Motor neuron (in vitro differentiated cells): Measurements from ENCODE around the gene GRP. TPM values are rescaled to one million over a fixed set of nuclear protein-coding genes. Genes with fewer than 3 reads are reported as not detected.

Experiments used
- ATAC-seq, 8 experiments: fragments of 200-7000 bp; cut with Tn5 transposase; replicated peaks in 6 of 8; 2 replicates each; pipeline ENCODE4 v1.8.0; 2021; ENCODE audit warnings: mild to moderate bottlenecking in 8 of 8, moderate library complexity in 8 of 8
- H3K27ac ChIP-seq, 2 donors: fragments of 250-450 bp; sonication (Bioruptor Pico); 2 replicates each; pipeline ENCODE4 v1.9.0; 2021; ENCODE audit warnings: antibody characterized with exemption in 2 of 2, mild to moderate bottlenecking in 2 of 2, moderate library complexity in 1 of 2
- H3K4me1 ChIP-seq, 2 donors: fragments of 250-450 bp; sonication (Bioruptor Pico); replicated peaks in 1 of 2; 2 replicates each; pipeline ENCODE4 v1.6.1; 2021; ENCODE audit warnings: antibody characterized with exemption in 2 of 2, mild to moderate bottlenecking in 2 of 2, moderate library complexity in 1 of 2
- H3K4me3 ChIP-seq, 5 donors: fragments of 250-450 bp; sonication (Bioruptor Pico); 2 replicates each; pipeline ENCODE4 v1.9.0; 2021; ENCODE audit warnings: antibody characterized with exemption in 5 of 5, mild to moderate bottlenecking in 5 of 5, moderate library complexity in 4 of 5
- WGBS, 10 experiments: fragments of 450-650 bp; shearing (Covaris generic); methylation state at CpG; one replicate each; pipeline ENCODE4 v1.0.0; 2022; 5-methylcytosine and 5-hydroxymethylcytosine counted together
- in situ Hi-C, 9 experiments: fragments of 400-800 bp; cut with MboI; loops; one replicate each; pipeline ENCODE4 v1.15.0; 2021; ENCODE audit warnings: low sequenced_read_pairs in 9 of 9, low pct_unique_long_range_greater_than_20kb in 2 of 9; ENCODE audit not compliant: unreplicated experiment in 9 of 9
- total RNA-seq, 8 experiments: library from RNA; unstranded; fragments of 300-600 nt; gene quantifications; 2 replicates each; pipeline versions ENCODE4 v1.2.3 to v1.2.4, GENCODE V29; 2022

The GRP gene
- total RNA-seq, 8 experiments from 2014 or later: 2.2 TPM; not detected in 7

DNA sequence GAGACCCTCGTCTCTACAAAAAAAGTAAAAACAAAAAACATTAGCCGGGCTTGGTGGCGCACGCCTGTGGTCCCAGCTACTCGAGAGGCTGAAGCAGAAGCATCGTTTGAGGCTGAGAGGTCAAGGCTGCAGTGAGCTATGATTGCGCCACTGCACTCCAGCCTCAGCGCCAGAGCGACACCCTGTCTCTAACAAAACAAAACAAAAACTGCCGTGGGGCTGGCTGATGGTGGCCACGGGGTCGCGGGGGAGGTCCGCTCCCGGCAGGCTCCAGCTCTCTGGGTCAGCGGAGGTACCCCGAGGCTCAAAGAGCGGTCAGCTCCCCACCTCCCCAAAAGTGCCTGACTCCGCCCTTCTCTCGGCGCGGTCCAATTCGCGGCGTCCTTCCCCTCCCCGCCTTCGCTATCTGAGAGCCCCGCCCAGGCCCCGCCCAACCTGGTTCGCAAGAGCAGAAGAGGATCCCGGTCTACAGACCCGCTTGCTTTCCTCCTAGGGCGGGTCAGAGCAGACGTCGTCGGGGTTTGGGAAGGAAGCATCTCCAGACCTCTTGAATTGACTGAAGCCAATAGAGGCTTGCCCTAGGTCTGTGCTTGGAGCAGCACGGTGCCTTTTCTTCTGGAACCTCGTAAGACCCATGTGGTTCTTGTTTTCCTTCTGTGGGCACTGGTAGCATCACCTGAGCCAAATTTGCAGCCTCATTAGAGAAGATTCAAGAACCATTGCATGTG is 45.5 kb downstream of the GRP start:
- 0 to 17% (median 0%) methylated on average over 1 to 14 of the region's 38 CpGs; no CpG with 5 or more reads in 3 of the 10 experiments for WGBS, 10 experiments
- ATAC-seq: peak in 2 of 8 experiments; percentile 19 to 74

DNA sequence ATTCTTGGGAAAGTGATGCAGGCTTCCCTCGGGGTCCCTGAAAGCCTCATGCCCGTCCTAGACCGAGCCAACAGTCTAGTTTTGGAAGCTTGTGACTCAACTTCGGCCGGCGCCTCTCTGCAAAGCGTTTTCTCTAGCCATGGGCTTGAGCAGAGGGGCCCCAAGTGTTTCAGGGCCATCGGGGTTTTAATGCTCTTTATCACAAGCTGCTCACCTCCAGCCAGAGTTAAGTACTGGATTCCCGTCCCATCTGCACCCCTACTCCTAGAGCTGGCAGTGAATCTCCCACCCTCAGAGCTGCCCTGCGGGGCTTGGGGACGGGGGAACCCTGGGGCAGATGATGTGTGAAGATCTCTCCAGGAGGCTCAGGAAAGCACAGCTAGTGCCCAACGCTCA is 46.0 kb downstream of the GRP start:
- in situ Hi-C loops: no loop called here
- H3K4me3 ChIP-seq: no peak overlapping the region
- ATAC-seq: no peak
- peaks cover 0 to 4% of the 10 kb centered on the region in 2 donors for H3K4me1 ChIP-seq
- 0 to 82% (median 10%) methylated on average over 1 to 10 of the region's 12 CpGs; no CpG with 5 or more reads in 6 of the 10 experiments for WGBS, 10 experiments
- no peak overlapping the region for H3K27ac ChIP-seq

More for the DNA sequence above, 45.5 kb downstream of the GRP start:
- in situ Hi-C loops: no loop called here
- H3K4me3 ChIP-seq: no peak overlapping the region
- peaks cover 0 to 4% of the 10 kb centered on the region in 2 donors for H3K4me1 ChIP-seq
- H3K27ac ChIP-seq: no peak overlapping the region

DNA sequence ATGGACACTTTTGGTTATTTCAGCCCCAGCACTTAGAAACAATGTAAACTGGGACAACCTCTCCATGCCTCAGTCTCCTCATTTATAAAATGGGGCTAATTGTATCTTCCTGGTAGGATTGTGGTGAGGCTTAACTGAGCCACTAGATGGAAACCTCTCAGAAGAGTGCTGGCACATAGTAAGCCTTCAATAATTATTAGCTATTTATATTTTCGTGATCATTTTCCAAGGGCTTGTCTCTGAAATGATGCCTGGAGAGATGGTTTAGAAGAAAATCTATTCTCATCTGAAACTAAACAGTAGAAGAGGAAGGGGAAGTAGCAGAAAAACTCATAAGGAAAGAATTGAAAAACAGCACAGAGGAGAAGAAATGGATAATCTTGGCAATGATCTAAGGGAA is 46.5 kb downstream of the GRP start:
- Histone ChIP-seq H3K4me3 (no peak overlapping the region), H3K4me1 (peaks cover 0 to 4% of the 10 kb centered on the region in 2 donors), H3K27ac (no peak overlapping the region)
- 0 to 50% (median 29%) methylated on average over 1 of the region's 1 CpG; no CpG with 5 or more reads in 2 of the 10 experiments for WGBS, 10 experiments
- ATAC-seq: no peak
- in situ Hi-C loops: no loop called here

DNA sequence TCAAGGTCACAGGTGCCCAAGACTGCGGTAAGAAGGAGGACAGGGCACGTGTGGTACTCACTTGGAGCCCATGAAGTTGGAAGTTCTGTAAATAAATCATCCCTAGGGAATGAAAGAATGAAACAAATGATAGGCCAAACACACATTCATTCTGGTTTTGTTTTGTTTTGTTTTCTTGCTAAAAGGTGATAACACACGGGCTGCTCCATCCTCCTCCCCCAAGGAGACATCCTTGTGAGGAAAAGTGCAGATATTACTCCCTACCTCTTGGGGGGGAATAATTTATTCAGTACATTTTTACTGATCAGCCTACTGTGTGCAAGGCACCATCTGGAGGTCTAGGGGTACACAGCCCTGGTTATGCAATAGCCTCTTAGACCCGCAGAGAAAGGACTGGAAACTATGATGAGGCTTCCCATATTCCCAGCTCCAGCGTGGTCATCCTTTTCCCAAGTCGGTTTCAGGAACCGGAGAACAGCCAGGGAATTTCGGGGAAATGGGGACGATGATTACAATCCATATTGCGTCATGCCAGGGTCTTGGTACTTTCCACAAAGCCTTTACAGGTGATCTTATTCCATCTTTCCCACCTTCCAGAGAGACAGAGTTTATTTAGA is 47.0 kb downstream of the GRP start:
- in situ Hi-C loops: no loop called here
- ATAC-seq: no peak
- no peak overlapping the region for H3K4me3 ChIP-seq
- H3K27ac ChIP-seq: no peak overlapping the region
- 0 to 42% (median 20%) methylated on average over 1 to 9 of the region's 10 CpGs for WGBS, 10 experiments
- H3K4me1 ChIP-seq: peaks cover 0 to 4% of the 10 kb centered on the region in 2 donors

DNA sequence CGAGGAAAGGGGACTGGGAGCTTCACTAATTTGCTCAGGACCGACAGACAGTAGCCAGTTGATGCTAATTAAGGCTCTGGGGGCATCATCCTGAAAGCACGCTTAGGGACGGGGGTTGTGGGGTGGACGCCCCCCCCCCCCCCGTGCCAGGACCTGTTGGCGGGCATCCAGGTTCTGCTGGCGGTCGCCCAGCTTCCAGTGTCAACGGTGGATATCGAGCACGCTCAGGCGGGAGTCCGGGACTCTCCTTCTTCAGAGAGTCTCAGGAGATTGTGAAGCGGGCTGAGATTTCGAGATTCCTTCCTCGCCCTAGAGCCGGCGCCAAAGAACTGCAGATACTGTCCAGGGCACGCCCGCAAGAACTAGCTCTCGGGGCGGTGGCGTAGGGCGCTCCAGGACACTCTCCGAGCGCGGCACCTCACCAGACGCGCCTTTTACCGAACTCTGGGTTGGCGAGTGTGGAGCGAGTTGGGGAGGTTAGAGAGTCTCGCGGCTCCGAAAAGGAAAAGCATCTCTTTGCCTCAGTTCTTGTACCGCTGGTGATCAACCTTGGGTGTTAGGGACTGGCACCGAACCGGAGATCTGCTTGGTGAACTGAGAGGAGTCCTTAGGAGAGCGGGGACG is 47.7 kb downstream of the GRP start:
- Histone ChIP-seq H3K27ac (no peak overlapping the region), H3K4me3 (no peak overlapping the region), H3K4me1 (peaks cover 0 to 4% of the 10 kb centered on the region in 2 donors)
- peak in 1 of 8 experiments; percentile 28 for ATAC-seq
- 0 to 92% (median 12%) methylated on average over 1 to 15 of the region's 41 CpGs; no CpG with 5 or more reads in 4 of the 10 experiments for WGBS, 10 experiments
- in situ Hi-C loops: no loop called here

DNA sequence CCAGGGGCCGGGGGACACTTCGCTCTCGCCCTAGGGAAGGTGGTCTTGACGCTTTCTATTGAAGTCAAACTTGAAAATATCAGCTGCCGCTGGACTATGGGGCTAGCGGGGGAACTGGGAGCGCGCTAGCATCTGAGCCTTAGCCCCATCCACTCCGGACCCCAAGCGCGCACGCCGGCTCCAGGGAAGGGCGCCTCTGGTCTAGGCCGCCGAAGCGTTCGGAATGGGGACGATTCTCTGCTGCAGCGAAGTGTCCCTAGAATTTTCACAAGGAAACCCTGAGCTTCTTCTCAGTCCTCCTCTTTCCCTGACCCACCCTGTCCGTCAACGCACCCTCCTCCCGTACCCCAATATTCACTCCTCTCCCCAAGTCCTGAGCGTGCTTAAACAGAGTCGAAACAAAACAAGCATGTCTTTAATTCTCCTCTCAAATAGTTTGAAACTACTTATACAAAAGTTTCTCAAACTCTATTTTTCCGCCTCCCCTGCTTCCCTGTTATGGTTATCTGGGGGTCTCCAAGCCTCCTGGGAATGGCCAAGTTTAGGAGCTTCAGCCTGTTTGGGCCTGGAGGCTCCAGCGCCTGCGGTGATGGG is 48.3 kb downstream of the GRP start:
- ATAC-seq: no peak
- no peak overlapping the region for H3K27ac ChIP-seq
- peak overlapping the region in 2 of 5 donors; percentile 26 to 31 for H3K4me3 ChIP-seq
- in situ Hi-C loops: no loop called here
- H3K4me1 ChIP-seq: peaks cover 0 to 4% of the 10 kb centered on the region in 2 donors
- 5 to 100% (median 31%) methylated on average over 1 to 13 of the region's 28 CpGs; no CpG with 5 or more reads in 2 of the 10 experiments for WGBS, 10 experiments

DNA sequence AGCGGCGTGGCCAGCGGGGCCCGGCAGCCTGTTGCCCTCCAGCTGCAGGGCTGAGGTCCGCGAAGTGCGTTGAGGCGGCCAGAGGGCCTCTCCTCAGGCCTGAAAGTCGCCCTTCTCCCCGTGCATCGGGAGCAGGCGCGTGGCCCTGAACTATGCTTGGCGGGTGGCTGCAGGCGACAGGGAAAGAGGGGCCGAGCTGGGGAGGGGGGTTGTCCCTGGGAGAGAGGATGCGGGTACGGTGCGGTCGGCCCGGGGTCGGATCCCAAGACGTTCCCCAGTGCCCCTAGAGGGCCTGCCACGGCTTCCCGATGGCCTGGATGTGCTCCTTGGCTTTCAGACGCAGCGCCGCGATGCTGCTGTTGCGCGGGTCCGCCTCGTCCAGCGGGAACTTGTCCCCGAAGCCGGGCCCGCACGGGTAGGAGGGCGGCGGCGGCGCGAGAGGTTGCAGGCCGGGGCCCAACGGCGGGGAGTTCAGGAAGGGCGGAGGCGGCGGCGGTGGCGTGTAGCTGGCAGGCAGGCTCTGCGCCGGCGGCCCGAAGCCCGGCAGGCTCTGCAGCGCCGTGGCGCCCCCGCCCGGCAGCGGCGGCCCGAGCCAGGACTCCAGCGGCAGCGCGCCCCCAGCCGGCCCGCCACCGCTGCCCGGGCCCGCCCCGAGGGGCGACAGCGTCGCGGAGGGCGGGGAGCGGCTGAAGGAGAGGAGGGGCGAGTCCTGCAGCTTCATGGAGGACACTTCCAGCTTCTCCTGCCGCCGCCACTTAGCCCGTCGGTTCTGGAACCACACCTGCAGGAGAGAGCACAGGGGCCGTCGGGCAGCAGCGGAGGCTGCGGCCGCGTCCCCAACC is 49.0 kb downstream of the GRP start:
- Histone ChIP-seq H3K4me3 (peak overlapping the region; percentile 2 to 31 (median 18)), H3K4me1 (peaks cover 0 to 8% of the 10 kb centered on the region in 2 donors), H3K27ac (no peak overlapping the region)
- ATAC-seq: peak; percentile 66 to 92 (median 87)
- WGBS, 10 experiments: 0 to 48% (median 10%) methylated on average over 2 to 21 of the region's 90 CpGs; no CpG with 5 or more reads in 5 of the 10 experiments
- in situ Hi-C loops: no loop called here

DNA sequence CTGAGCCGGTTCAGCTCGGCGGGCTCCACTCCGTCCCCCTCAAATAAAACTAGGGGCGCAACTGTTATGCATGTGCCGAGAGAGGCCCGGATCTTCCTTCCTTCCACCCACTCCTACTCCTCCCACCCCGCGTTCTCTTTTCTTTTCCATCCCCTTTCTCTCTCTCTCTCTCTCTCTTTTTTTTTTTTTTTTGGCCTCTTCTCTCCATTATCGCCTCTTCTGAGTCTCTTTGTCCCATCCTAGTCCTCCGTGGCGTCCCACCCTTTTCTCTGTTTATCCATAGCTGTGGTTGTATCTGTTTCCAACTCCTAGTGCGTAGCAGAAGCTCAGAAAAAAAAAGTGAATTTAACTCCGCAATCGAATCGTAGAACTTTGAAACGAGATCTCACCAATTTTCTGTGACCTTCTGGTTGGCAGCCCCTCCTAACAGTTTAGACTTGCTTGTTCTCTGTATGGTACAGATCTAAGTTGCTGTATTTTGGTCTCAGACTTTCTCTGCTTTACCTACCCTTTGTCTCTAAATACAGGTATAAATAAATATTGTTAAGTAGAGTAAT is 49.7 kb downstream of the GRP start:
- Histone ChIP-seq H3K4me3 (peak overlapping the region in 3 of 5 donors; percentile 18 to 31 (median 26)), H3K27ac (no peak overlapping the region), H3K4me1 (peaks cover 0 to 8% of the 10 kb centered on the region in 2 donors)
- in situ Hi-C loops: no loop called here
- 2 to 39% (median 7%) methylated on average over 3 to 17 of the region's 17 CpGs; no CpG with 5 or more reads in 1 of the 10 experiments for WGBS, 10 experiments
- ATAC-seq: no peak

DNA sequence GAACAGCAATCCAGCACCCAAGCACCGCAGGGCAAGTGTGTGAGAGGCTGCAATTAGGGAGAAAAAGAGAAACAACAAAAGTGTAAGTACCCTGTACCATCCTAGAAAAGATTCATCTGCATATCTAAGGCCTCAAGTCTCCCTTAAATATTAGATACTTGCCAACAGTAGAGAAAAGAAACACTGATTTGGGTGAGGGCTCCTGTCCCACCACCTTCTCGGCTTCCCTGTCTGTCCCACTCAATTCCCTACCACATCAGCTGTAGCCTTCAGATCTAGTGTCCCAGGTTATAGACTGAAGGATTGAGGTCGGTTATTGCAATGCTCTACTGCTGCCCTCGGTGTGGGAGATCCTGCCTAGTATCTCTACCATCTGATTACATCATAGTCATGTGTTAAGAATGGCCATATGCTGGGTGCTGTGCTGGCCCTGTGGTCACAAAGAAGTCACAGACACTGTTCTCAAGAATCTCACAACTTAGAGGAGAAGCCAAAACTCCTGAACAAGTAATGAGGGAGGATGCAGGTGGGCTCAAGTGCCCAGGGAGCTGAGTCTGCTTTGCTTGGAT is 50.8 kb downstream of the GRP start:
- peaks cover 0 to 8% of the 10 kb centered on the region in 2 donors for H3K4me1 ChIP-seq
- 14 to 83% (median 39%) methylated on average over 1 to 4 of the region's 4 CpGs; no CpG with 5 or more reads in 2 of the 10 experiments for WGBS, 10 experiments
- in situ Hi-C loops: no loop called here
- no peak overlapping the region for H3K4me3 ChIP-seq
- no peak overlapping the region for H3K27ac ChIP-seq
- no peak for ATAC-seq

DNA sequence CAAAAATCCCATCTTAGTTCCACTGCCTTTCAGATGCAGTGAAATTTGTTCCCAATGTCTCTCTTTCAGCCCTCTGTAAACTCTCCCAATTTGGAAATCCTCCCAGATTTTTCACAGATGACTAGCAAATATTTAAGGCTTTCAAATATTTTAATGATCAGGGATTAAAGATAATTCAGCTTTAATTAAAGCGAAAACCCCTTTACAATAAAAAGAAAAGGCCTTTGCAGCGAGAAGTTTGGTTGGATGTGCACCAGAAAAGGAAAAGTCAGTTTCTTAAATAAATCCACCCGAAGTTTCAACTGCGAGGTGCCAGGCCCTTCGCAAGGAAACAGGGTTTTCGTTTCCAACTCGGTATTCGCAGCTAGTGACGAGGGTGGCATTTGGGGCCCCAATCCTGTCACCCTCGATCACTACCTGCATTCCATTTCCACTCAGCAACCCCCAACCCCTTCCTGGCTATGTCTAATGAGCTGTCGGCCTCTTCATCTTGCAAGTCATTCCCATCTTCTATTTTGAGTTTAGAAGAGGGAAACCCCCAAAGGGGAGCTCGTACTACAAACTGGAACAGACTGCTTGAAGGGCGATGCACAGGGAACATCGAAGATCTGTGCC is 51.8 kb downstream of the GRP start:
- Histone ChIP-seq H3K4me3 (no peak overlapping the region), H3K27ac (no peak overlapping the region), H3K4me1 (peaks cover 0 to 8% of the 10 kb centered on the region in 2 donors)
- no peak for ATAC-seq
- in situ Hi-C loops: no loop called here
- 14 to 82% (median 25%) methylated on average over 2 to 13 of the region's 14 CpGs for WGBS, 10 experiments

DNA sequence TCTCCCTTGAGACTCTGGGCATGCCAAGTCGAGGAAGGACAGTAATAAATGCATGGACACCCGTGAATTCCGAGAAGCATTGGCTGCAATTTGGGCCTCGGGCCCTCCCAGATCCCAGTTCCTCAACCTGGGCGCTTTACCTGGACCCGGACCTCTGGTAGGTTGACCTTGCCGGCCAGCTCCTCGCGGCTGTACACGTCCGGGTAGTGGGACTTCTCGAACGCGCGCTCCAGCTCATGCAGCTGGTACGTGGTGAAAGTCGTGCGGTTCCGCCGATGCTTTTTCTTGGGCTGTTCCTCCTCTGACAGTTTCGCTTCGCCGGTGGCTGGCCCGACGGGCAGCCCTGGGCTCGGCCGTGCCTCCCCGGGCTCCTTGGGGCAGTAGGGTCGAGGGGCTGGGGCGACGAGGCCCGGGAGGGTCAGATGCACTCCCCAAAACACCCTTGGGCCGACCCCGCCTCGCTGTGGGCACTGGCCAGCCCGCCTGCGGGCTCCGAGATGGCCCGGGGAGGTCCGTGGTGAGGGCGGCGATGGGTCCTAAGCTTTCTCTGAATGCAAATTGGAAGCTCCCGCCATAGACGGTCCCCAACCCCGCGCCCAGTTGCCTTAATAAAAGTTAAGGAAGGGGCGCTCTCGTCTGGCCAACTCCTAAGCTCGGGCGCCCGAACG is 52.4 kb downstream of the GRP start:
- in situ Hi-C loops: no loop called here
- peak in 1 of 8 experiments; percentile 19 for ATAC-seq
- H3K27ac ChIP-seq: no peak overlapping the region
- peak overlapping the region in 1 of 5 donors; percentile 30 for H3K4me3 ChIP-seq
- WGBS, 10 experiments: 0 to 83% (median 3%) methylated on average over 1 to 18 of the region's 52 CpGs; no CpG with 5 or more reads in 5 of the 10 experiments
- peaks cover 0 to 8% of the 10 kb centered on the region in 2 donors for H3K4me1 ChIP-seq
